ENCODE measurements around the gene TSTD1. TPM values are rescaled to one million over a fixed set of nuclear protein-coding genes. Genes with fewer than 3 reads are reported as not detected.

TSTD1 gene
- total RNA-seq, 1 donor from 2014 or later: 55.5 TPM

- FAIRE-seq: peak; percentile 64
- Histone ChIP-seq H3K27me3 (ENCODE audit: control insufficient read depth, insufficient read depth, low read length) (no peaks in the 10 kb centered on the region), H3K4me3 (ENCODE audit: low read depth, low read length) (no peak overlapping the region), H3K36me3 (ENCODE audit: control insufficient read depth, insufficient read depth, low read length) (peaks cover 11% of the 10 kb centered on the region)
- DNase-seq (ENCODE audit: low read depth): no peak
- no peak for TF ChIP-seq CTCF (IDR thresholded peaks at IDR 0.05; ENCODE audit: insufficient read depth, low read length, severe bottlenecking)
Observed at GRCh38 chr1:161077426-161077825, 38.7 kb upstream of the TSTD1 start.

GRCh38 chr1:161076410-161076809 is 37.6 kb upstream of the TSTD1 start:
- Histone ChIP-seq H3K36me3 (ENCODE audit: control insufficient read depth, insufficient read depth, low read length) (peaks cover 13% of the 10 kb centered on the region), H3K27me3 (ENCODE audit: control insufficient read depth, insufficient read depth, low read length) (no peaks in the 10 kb centered on the region), H3K4me3 (ENCODE audit: low read depth, low read length) (no peak overlapping the region)
- no peak for TF ChIP-seq CTCF (IDR thresholded peaks at IDR 0.05; ENCODE audit: insufficient read depth, low read length, severe bottlenecking)
- DNase-seq (ENCODE audit: low read depth) (peak; percentile 64), FAIRE-seq (peak; percentile 28)

- Histone ChIP-seq H3K27me3 (ENCODE audit: control insufficient read depth, insufficient read depth, low read length) (no peaks in the 10 kb centered on the region), H3K36me3 (ENCODE audit: control insufficient read depth, insufficient read depth, low read length) (peaks cover 20% of the 10 kb centered on the region), H3K4me3 (ENCODE audit: low read depth, low read length) (peak overlapping the region; percentile 30)
- TF ChIP-seq CTCF (IDR thresholded peaks at IDR 0.05; ENCODE audit: insufficient read depth, low read length, severe bottlenecking): no peak
- DNase-seq (ENCODE audit: low read depth) (peak; percentile 96), FAIRE-seq (peak; percentile 99)
Observed at GRCh38 chr1:161074676-161075368, 36.1 kb upstream of the TSTD1 start.

- H3K4me3 ChIP-seq (ENCODE audit: low read depth, low read length): peak overlapping the region; percentile 30
- TF ChIP-seq CTCF (IDR thresholded peaks at IDR 0.05; ENCODE audit: insufficient read depth, low read length, severe bottlenecking): peak; percentile 48
- no peaks in the 10 kb centered on the region for H3K27me3 ChIP-seq (ENCODE audit: control insufficient read depth, insufficient read depth, low read length)
- H3K36me3 ChIP-seq (ENCODE audit: control insufficient read depth, insufficient read depth, low read length): peaks cover 20% of the 10 kb centered on the region
- DNase-seq (ENCODE audit: low read depth): peak; percentile 81
- FAIRE-seq: peak; percentile 95
Observed at GRCh38 chr1:161073474-161074121, 34.8 kb upstream of the TSTD1 start.

GRCh38 chr1:161072751-161073449 is 34.1 kb upstream of the TSTD1 start:
- FAIRE-seq (no peak), DNase-seq (ENCODE audit: low read depth) (no peak)
- no peak overlapping the region for H3K4me3 ChIP-seq (ENCODE audit: low read depth, low read length)
- H3K36me3 ChIP-seq (ENCODE audit: control insufficient read depth, insufficient read depth, low read length): peaks cover 20% of the 10 kb centered on the region
- TF ChIP-seq CTCF (IDR thresholded peaks at IDR 0.05; ENCODE audit: insufficient read depth, low read length, severe bottlenecking): no peak
- H3K27me3 ChIP-seq (ENCODE audit: control insufficient read depth, insufficient read depth, low read length): no peaks in the 10 kb centered on the region

Data from bronchial epithelial cell (primary cell).